CD4-positive, alpha-beta T cell treated with Interleukin-12 subunit alpha and Interleukin-12 subunit beta, for 1 hour (primary cell): ENCODE results near the gene SPEM3.
A peak's percentile ranks its signal among the peaks of the same experiment; 100 is the strongest.

Experiments used
- DNase-seq: peaks from one replicate; pipeline ENCODE4 v3.0.0-alpha.2; 2020

The SPEM3 gene

GRCh38 chr17:7423679-7424078 lies 5.0 kb upstream of the SPEM3 start:
- no peak for DNase-seq

DNA sequence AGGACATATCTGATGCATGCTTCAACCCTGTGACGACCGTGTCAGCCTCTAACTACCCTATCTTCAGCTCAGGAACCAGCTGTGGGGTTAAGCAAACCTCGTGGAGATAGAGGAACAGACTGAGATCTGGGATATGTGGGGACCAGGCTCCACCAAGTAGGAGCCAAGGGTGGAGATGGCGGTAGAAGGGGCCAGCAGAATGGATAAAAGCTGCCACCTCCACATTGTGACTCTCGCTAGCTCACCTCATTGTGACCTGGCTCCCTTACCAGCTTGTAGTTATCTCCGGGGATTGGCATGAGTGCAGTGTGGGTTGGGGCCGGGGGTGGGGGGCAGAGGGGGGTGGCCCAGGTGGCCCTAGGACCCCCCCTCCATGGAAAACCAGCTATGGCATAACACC lies 3.3 kb upstream of the SPEM3 start, which contains the start of gene SPEM2:
Gene SPEM2 (plus strand): TSS at position 301 of the 400 bp plus-strand sequence. CDS start 73 bp downstream, at position 374.
- DNase-seq: no peak

- no peak for DNase-seq
These were observed 2.9 kb upstream of the SPEM3 start for GRCh38 chr17:7425756-7426155.

DNA sequence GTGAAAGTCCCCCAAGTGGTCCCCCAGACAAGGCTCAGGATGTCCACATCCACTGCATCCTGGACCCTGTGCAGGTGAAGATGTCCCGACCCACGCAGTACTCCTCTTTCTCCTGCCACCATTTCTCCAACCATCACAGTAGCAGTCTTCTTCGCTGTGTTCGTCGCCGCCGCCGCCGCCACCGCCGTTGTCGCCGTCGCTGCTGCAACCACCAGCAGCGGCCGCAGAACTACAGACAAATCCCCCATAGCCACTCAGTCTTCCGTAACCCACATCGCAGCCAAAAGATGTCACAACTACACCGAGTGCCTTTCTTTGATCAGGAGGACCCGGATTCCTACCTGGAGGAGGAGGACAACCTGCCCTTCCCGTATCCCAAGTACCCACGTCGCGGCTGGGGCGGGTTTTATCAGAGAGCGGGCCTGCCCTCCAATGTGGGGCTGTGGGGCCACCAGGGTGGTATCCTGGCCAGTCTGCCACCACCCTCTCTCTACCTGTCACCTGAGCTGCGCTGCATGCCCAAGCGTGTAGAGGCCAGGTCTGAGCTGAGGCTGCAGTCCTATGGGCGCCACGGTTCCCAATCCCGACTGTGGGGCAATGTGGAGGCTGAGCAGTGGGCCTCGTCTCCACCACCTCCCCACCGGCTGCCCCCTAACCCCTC lies 2.3 kb upstream of the SPEM3 start:
- no peak for DNase-seq

DNA sequence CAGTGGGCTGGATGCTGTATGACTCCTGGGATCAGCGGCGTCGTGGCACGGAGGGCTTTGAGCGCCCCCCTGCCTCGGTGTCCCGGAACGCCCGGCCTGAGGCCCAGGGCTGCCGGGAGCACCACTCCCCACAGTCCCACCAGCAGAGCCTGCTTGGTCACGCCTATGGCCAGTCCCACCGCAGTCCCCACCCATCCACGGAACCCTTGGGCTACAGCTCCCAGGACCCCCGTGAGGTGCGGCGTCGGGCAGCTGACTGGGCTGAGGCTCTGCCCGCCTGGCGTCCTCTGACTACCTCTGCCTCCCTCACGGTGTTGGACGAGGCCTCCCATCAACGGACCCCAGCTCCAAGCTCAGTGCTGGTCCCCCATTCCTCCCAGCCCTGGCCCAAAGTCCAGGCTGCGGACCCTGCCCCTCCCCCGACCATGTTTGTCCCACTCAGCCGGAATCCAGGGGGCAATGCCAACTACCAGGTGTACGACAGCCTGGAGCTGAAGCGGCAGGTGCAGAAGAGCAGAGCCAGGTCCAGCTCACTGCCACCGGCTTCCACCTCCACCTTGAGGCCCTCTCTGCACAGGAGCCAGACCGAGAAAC lies 1.7 kb upstream of the SPEM3 start:
- no peak for DNase-seq

DNA sequence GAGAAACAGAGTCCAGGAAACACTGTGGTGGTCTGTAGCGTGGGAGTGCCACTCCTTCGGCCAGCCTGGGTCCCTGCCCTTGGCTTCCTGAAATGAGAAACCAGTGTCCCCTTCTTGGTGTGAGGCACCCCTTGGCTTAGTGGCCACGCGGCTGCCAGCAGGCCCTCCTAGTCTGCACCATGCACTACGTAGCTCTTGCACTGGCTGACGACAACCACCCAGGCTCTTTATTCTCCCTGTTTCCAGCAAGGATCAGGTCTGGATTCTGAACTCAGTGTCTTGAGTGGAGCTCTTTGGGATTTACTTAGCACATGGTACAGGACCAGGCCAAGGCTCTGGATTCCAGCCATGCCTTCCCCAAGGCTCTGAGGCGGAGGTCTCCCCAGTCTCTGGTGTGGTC lies 1.1 kb upstream of the SPEM3 start:
- DNase-seq: no peak

- no peak for DNase-seq
These were observed 1.1 kb downstream of the SPEM3 start for GRCh38 chr17:7429722-7430121.

- DNase-seq: no peak
These were observed 2.6 kb downstream of the SPEM3 start for GRCh38 chr17:7431231-7431630.

- no peak for DNase-seq
These were observed 3.6 kb downstream of the SPEM3 start for GRCh38 chr17:7432296-7432695.

GRCh38 chr17:7435676-7436555 lies 7.3 kb downstream of the SPEM3 start:
- DNase-seq: peak; percentile 57

DNA sequence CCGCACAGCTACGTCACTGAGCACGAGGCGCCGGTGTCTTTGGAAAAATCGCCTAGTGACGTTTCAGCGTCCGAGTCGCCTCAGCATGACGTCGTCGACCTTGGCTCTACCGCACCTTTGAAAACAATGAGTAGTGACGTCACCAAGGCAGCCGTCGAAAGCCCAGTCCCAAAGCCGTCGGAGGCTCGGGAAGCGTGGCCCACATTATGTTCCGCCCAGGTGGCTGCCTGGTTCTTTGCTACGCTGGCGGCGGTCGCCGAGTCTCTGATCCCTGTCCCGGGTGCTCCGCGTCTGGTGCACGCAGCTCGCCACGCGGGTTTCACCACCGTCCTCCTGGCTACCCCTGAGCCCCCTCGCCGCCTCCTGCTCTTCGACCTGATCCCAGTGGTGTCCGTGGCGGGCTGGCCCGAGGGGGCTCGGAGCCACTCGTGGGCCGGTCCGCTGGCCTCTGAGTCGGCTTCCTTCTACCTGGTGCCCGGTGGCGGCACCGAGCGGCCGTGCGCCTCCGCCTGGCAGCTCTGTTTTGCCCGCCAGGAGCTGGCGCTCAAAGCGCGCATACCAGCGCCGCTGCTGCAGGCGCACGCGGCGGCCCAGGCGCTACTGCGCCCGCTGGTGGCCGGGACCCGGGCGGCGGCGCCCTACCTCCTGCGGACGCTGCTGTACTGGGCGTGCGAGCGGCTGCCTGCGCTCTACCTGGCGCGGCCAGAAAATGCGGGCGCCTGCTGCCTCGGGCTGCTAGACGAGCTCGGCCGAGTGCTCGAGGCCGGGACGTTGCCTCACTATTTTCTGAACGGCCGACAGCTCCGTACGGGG lies 8.1 kb downstream of the SPEM3 start:
- peak; percentile 87 for DNase-seq

GRCh38 chr17:7437369-7437863 lies 8.8 kb downstream of the SPEM3 start:
- no peak for DNase-seq

- DNase-seq: peak; percentile 57
These were observed 9.4 kb downstream of the SPEM3 start for GRCh38 chr17:7437950-7438614.

DNA sequence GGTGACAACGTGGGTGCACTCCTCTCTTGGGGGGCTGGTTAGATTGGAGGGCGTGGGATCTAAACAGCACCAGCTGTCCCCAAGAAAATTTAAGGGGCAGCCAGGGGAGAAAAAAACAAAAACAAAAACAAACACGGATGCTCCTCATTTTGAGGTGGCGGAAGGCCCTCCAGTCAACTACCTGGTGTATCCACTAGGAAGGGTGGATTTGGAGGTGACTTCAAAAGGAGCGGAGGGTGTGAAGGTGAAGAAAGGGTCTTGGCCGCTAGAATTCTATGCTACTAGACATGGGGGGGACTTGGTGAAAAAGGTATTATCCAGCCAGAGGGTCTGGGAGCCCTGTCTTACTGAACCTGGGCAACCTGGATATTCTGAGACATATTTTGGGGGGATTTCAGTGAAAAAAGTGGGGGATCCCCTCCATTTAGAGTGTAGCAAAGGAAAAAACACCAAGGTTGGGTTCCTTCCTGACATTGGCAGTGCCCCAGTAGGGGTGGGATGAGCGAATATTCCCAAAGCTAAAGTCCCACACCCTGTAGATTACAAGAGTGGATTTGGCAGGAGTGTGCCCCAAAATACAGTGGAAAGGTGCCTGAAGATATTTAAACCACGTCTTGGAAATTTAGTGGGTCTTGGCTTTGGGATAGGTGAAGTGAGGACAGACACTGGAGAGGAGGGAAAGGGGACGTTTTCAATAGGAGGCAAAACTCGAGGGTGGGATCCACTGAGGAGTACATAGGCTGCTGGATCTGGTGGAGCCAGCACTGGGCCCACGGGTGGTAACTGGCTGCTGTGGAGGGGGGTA lies 10.2 kb downstream of the SPEM3 start:
- DNase-seq: no peak

GRCh38 chr17:7439462-7440112 lies 10.9 kb downstream of the SPEM3 start, which contains the start of gene FGF11:
Gene FGF11, plus strand, starts transcription at chr17:7439512. Its CDS starts 109 bp downstream, at chr17:7439621.
- DNase-seq: no peak

DNA sequence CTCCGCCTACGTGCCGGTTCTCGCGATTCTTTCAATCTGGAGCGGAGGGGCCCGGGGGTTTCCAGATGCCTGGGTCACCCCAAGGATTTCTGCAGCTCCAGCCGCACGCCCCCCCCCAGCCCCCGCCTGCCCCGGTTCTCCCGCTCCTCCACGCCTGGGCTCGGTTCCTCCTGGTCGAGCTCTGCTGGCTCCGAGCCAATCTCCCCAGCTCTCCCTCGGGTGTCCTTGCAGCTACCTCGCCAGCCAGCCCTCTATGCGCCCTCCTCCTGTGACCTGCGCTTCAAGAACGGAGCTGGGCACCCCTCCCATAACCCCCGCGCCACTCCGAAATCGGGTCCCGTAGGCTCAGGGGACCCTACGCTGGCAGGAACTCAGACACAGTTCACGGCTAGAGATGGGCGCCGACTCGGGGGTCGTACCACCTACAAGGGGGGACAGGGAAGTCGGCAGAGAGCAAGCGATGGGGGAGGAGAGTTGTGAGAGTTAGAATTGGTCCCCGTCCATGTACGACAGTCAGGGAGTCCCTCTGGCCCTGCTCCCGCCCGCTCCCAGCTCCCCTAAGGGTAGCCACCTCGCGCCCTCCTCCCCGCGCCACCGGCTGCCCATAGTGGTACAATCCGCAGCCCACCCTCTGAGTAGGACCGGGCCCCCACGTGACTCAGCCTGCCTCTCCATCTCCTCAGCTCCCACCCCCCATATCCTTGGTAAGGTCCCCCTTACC lies 11.6 kb downstream of the SPEM3 start:
- DNase-seq: peak; percentile 35

DNA sequence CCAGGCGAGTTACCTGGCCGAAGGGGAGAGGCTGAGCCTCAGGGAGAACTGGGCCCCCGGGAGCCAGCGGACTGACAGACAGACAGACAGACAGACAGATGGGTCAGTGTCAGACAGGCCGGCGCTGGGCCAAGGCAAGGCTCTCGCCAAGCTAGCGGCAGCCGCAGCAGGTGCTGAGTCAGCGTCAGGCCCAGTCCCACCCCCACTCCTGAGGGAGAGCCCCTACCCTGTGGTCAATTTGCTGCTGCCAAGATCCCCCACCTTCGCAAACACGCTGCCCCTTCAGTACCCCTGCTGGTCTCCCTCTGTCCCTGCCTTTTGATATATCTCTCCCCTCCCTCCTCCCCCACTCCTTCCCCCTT lies 12.2 kb downstream of the SPEM3 start:
- no peak for DNase-seq

- no peak for DNase-seq
These were observed 12.6 kb downstream of the SPEM3 start for GRCh38 chr17:7441266-7441665.

DNA sequence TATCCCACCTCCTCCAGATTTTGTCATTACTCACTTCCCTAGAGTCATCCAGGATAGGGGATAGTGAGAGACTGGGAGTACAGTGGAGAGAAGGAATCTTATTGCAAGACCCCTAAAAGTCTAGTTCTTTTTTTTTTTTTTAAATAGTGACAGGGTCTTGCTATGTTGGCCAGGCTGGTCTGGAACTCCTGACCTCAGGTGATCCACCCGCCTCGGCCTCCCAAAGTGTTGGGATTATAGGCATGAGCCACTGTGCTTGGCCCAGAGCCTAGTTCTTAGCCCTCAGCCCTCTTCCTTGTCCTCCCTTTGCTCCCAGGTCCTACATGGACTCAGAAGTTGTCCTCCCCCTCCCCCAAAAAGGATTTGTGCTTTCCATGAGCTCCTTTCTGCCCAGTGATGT lies 13.5 kb downstream of the SPEM3 start:
- DNase-seq: no peak
